Nucleus accumbens (tissue), 56 donors: ENCODE measurements around the gene ALDH1A3.

Source experiments
- DNase-seq, 56 donors: peaks; one replicate each; lab custom pipeline; 2025; lab: John Stamatoyannopoulos, UW

ALDH1A3 gene

DNA sequence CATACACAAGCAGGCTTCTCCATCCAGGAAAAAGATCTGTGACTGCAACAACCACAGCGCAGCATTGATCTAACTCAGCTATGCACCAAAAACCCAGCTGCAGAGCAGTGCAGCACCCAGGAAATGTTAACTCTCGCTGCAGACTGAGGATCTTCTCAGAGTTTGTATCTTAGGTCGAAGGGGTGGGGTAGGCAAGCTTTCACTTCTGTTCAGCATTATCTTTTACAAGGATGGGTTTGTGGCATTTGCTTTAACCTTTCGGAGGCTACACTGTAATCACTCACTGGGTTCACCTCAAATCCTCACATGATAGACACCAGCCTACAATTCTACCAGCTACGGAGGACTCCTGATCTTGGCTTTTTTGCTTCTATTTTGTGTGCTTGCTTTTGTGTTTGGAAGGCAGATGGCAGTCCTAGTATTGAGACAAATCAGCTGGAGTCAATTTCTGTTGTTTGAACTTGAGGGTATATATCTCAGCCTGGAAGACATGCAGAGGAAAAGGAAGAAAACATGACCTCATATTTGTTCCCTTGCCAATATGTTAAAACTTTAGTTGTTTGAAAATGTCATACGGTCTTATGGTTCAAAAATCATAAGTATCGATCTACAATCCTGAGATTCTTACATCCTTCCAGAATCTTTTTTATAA, 64.7 kb downstream of the ALDH1A3 start:
- no peak for DNase-seq

DNA sequence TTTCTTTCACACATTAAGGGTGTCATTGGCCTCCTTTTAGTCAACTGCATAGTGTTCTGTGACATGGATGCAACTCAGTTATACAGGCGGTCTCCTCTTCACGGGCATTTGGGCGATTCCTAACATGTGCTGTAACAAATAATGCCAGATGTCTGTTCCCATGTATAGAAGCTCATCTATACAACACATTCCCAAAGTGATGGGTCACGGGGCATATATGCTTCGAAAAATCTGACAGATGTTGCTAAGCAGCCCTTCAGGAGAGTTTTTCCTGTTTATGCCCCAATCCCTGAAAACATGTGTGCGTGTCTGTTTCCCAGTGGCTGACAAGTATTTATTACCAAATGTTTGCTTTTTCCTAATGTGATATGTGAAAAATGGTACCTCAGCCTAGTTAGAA, 65.4 kb downstream of the ALDH1A3 start:
- no peak for DNase-seq

DNA sequence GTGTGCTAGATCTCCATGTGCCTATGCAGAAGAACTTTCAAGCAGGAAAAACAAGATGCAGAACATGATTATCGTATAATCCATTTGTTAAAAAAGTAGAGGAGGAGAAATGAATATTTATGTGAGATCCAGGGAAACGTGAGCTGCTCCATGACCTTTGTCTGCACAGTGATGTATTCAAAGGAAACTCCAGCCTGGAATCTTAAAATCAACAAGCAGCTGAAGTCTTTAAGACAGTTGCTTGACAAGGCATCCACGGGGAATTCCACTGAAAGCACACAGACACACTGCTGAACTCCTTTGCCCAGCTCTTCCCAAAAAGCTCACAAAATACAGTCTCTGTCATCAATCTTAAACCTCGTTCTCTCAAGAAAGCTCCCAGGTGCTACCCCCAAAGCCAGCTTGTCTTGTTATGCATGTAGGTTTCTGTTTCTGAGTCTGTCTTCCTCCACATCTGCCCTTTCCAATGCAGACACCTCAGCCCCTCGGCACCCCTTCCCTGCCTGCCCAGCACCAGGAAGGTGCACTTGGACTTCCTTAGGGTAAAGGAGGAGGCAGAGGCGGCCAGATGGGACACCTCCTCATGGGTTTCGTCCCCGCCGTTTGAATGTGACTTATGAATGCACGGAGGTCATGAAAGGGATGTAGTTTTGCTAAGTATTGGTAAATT, 68.3 kb downstream of the ALDH1A3 start:
- no peak for DNase-seq

DNA sequence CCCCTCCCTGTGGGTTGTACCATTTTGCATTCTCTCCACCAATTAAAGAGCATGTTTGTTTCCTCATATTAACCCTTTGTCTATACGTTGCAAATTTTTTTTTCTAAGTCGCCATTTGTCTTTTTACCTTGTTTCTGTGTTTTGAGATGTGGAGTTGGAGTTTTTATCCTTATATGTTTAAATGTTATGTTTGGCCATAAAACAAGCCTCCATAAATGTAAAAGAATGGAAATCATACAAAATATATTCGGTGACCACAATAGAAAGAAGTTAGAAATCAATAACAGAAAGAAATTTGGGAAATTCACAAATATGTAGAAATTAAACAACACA, 68.8 kb downstream of the ALDH1A3 start:
- DNase-seq: no peak

DNA sequence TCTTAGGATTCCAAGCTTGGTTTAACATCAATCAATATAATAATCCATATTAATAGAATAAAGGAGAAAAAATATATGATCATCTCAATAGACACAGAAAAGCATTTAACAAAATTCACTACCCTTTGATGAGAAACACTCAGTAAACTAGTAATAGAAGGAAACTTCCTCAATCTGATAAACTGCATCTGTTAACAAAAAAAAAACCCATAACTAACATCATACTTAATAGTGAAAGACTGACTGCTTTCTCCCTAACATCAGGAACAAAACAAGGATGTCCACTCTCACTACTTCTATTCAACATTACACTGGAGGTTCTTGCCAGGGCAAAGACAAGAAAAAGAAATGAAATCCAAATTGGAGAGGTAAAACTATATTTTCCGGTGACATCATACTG, 70.1 kb downstream of the ALDH1A3 start:
- DNase-seq: no peak

DNA sequence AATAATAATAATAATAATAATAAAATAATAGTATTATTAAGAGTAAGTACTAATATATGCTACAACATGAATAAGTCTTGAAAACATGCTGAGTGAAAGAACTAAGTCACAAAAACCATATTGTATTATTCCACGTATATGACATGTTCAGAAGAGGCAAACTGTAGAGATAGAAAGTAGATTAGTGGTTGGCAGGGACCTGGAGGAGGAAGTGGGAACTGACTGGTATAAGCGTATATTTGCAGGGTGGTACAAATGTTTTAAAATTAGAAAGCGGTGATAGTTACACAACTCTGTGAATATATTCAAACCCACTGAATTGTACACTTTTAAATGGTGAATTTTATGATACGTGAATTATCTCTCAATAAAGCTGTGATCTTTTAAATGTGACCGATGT, 72.3 kb downstream of the ALDH1A3 start:
- no peak for DNase-seq

DNA sequence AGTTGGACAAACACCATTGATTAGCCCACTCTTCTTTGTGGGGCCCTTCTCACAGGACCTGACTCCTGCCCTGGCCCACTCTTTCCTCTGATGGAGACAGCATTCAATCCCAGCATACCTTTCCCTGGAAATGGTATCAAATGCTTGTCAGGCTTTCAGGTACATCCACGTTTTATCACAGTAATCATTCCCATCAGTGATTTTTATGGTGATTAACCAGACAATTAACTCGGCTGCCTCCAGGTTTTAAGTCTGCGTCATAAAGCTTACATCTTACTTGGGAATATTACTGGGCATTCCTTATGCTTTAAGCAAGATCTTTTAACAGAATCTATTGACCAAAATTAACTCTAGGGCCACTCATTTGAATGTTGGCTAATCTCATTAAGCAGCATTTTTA, 72.9 kb downstream of the ALDH1A3 start:
- DNase-seq: no peak

DNA sequence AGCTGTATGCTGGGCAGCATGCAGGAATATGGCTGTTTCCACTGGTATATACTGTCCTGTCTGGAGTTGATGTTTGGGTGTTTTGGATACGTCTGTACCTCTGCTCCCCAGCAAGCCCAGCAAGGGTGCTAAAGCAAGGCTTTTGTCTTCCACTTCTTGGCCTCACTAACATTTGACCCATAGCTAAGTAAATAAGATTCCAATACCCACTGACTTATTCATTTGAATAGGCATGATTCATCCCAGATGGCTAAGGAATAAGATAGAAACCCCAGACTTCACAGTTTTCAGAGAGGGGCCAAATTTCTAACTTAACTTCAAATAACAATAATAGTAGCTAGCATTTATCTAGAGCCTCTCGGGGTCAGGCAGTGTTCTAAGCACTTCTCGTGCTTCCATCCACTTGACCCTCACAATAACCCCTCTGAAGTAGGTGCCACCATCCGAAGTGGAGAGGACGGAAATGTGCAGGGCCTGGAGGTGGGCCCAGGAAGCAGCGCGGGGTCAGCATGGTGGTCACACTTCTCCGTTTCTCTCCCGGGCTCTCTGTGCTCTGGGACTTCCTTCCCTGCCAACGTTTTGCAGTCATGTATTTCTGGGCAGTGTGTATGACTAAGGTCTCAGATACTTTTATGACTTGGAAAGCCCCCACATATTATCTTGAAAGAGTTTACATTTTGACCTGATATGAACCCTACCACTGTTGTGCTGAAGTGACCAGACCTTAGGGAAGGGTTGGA, 78.9 kb downstream of the ALDH1A3 start:
- no peak for DNase-seq

DNA sequence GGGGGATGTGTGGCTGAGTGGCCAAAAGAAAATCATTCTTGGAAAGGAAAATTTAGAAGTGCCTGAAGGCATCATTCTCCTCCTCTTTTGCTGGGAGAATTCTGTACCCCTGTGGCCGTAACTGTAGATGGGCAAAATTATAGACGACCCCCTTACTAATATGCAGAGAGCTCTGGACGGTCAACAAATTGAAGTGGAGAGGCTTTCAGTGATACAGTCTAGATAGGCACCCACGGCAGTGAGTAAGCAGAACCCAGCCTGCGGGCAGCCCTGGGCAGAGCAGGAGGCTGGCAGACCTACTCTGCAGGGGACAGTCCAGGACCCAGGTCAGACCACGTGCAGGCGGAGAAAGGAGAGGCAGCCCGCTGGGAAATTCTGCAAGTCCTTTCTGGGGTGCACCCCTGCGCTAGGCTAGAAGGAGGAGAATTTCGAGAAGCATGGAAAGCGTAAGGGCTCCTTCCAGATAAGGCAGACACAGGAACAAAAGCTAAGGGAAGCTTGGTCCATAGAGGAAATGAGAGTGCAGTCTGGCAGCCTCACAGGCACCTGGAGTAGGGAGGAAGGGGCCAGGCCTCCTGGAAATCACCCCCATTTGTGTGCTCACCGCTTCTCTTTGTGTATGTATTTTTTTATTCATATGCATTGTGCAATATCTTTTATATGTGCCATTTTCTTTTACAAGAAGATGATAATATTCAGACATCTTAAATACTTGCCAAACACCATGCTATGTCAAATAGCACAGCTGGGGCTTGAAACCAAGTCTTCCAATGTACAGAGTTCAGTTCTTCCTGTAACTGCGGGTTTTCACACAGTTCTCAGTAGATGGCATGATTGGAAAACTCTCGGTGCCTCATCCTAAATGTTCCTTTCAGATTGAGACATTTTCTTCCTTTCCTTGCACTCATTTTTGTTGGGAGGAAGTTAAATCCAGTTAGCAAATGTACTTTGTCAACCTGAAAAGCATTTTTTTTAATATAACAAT, 79.7 kb downstream of the ALDH1A3 start:
- DNase-seq: no peak
